HG02759 (cell line): ENCODE data around the gene TPM1.
"Not testable (repeated sequence)": the region's sequence is repeated elsewhere in the genome, so short reads cannot be mapped to it uniquely, and the experiment has no call there.

Source experiments
- ATAC-seq: cut with Tn5 transposase; IDR thresholded peaks from one replicate; pipeline ENCODE4 v1.9.1; 2021; ENCODE audit warnings: mild to moderate bottlenecking, moderate library complexity; ENCODE audit not compliant: unreplicated experiment

Gene TPM1

DNA sequence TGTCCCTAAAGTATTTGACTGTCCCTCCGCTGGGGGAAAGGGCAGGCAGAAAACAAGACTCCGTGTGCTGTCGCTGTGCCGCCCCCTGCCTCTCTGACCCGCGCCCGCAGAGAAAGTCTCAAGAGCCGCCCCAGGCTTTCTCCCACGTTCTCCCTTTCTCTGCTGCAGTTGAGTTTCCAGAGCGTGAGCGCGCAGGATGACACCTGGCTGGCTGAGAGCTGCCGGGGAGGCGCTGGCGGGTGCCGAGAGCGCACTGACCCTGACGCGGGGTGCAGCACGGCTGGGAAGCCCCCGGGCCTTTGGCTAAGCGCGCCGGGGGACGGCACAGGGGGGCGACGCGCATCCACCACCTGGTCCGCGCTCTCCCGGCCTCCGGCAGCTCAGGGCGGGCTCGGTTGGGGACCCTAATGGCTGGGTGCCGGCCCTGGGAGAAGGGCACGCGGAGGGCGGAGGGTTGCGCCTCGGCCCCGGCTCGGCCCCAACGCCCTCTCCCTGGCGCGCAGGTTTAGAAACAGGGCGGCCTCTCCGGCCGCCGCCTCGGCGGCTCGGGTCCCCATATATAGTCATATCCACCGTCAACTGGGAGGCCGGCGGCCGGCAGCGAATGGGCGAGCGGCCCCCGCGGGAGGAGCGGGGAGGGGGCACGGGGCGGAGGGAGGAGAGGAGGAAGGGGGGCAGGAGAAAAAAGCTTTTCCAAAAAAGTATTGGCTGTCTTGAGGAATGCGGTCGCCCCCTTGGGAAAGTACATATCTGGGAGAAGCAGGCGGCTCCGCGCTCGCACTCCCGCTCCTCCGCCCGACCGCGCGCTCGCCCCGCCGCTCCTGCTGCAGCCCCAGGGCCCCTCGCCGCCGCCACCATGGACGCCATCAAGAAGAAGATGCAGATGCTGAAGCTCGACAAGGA lies at the start of gene TPM1:
TPM1 (plus strand) TSS at position 774 of the 903 bp plus-strand sequence; CDS start at position 857, 83 bp downstream.
- no peak for ATAC-seq

DNA sequence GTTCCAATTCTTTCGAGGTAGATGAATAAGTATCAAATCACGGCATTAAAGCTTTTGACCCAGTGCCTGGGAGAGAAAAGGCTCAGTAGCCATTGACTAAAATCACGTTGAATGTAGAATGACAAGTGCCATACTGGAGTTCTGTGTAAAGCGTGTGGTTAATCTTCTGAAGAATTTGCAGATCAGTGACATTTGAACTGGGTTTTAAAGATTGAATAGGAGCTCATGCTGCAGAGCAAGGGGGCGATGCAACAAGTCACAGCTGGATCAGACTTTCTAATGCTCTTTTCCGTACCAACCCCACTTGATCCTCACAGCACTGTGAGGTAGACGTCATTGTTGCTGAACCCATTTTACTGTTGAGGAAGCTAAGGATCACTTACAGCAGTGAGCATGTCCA lies 49.5 kb upstream of the TPM1 start:
- no peak for ATAC-seq

- ATAC-seq: not testable (repeated sequence)
Observed at GRCh38 chr15:62993632-62994031, 48.9 kb upstream of the TPM1 start.

DNA sequence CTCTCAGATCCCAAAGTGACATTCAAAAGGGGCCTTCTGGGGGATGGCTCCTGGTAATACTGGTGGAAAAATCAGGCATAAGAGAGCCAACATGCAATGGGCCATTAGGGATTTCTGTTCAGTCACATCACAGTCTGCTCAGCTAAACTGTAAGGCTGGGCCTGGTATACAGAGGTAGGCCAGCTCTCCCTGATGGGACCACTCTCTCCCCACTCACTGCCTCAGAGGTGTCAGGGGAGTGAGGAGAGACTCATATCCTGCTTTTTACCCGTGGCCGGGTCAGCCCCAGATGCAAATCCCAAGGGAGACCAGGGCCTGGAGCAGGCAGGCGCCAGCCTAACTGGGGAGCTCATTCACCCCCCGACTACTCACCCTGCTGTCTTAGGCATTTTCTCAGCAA lies 48.1 kb upstream of the TPM1 start:
- no peak for ATAC-seq

DNA sequence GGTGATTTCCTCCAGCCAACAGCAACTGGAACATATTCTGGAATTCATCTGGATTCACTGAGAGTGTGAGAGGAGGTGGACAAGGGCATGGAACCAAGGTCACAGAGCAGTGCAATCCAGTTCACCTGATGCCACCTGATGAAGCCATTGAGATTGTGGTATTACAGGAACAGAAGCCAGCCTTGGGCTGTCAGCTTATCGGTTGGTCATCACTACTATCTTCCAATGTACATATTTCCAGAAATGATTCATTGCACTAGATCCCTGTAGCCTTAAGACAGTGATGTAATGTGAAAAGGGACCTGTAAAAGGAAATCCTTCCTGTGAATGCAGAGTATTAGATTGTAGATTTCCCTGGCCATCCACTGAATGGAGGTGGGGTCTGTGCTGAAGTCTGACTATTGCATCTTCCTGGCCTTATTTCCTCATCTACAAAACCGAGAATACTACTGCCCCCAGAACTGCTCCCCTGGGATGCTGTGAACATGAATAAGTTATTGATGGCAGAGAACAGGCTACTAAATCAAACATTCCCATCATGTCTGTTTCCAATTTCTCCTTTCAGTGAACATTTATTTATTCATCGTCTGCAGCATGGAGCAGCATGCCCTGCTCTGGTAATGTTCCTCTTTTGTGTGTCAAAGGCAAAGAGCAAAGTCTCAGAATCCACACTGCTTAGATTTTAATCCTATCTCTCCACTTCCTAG lies 47.4 kb upstream of the TPM1 start:
- no peak for ATAC-seq

- ATAC-seq: no peak
Observed at GRCh38 chr15:62997441-62997840, 45.1 kb upstream of the TPM1 start.

- ATAC-seq: no peak
Observed at GRCh38 chr15:62998262-62998890, 44.2 kb upstream of the TPM1 start.

DNA sequence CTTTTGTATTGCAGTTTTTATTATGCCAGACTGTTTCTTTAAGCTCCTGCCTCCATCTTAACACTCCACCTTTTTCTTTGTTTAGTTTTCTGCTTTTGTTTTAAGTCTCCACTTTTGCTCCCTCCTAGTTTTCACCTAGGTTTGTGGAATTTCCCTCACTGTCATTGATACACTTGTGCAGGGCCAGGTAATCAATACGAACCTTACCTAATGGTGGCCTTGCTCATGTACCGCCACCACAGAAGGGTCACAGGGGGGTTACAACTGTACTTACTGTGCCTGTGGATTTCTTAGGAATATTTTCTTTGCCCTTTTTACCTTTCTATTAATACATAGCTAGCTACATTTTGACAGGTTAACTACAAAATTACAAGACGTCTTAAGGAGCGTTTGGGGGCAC lies 43.4 kb upstream of the TPM1 start:
- ATAC-seq: no peak

DNA sequence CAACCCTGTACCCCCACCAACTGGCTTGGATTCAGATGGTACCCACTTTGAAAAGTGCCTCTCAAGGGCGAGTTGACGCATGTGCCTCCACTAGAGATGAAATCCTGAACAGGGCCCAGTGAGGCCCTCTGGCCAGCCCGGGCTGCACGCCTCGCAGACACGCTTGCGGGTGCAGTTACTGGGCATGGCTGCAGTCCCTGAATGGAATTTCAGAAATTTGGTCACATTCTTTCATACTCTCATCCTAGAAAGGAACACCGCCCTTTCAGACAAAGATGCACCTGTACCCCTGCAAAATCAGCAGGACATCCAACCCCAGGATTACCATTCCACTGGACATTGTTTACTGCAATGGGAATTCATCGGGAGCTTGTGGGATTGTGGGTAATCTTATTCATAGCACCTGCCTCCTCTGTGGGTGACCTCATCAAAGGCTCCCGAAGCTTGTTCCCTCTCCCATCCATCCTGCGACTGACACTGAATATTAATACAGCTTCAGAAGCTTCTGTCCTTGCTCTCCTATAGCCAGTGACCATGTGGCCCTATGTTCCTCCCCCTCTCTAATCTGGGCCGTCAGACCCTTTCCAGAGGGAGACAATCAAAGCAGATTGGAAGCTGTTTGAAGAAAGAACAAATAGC lies 42.5 kb upstream of the TPM1 start:
- ATAC-seq: no peak

DNA sequence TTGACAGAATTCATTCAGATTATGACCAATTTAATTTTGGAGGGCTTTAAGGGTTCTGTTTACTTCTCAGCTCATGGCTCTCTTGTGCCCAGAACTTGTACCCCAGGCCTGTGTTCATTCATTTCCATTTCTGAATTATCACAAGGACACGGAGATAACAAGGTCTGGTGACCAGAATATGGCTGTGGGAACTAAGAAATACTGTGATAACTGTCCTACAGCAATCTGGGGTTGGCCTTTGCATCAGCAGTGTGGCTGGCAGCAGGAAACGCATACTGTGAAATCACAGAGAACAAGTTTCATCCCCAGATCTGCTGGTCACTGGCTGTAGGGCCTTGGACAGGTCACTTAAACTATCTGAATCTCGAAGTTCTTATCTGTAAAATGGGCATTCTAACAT lies 41.8 kb upstream of the TPM1 start:
- ATAC-seq: no peak

DNA sequence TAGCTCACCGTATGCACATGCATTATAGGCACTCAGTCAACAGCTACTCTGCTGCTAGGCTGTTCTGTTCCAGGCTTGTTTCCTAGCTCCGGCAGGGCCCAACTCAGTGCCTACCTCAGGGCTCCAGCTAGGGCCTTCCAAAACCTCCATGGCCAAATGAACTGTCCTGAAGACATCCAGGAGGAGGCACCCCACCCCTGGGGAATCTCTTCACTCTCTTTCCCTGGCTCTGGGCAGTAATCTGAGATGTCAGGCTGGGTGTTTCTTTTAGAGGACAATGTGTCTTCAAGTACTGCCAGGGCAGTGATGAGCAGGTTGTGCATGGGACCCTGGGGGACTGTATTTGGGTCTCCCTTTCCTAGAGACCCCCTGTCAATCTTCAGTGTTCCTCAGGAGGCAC lies 38.3 kb upstream of the TPM1 start:
- no peak for ATAC-seq

DNA sequence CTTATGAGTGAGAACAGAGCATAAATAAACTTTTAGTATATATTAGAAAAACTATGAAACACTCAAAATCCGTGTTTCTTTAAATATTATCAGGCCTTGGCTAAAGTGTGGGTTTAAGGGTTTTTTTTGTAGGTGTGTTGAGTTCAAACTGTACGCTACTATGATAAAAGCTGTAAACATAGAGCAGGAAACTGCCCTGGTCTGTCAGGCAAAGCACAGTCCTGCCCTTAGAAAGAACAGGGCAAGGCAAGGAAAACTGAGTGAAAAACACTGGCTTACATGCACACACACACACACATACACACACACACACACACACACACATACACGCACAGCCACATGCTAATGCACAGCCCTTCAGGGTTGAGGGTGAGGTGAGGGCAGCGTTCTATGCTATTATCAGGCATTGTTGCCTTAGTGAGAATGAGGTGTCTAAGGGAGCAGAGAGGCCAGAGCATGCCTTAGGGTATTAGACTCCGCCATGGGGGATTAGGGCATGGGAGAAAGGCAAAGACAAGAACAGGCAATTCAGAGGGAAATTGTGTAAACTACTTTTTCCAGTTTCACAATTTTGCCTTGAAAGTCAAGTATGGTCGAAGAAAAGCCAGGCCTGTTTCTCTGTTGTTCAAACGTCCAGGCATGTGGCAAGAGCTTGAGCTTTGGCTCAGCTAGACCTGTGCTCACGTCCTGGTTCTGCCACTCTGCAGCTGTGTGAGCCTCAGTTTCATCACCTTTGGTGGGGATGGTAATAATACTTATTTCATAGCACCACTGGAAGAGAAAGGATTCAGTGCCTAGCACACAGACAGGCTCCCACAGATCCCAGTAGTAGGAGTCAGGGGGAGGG lies 36.3 kb upstream of the TPM1 start:
- no peak for ATAC-seq

- ATAC-seq: no peak
Observed at GRCh38 chr15:63008333-63009049, 34.1 kb upstream of the TPM1 start.

DNA sequence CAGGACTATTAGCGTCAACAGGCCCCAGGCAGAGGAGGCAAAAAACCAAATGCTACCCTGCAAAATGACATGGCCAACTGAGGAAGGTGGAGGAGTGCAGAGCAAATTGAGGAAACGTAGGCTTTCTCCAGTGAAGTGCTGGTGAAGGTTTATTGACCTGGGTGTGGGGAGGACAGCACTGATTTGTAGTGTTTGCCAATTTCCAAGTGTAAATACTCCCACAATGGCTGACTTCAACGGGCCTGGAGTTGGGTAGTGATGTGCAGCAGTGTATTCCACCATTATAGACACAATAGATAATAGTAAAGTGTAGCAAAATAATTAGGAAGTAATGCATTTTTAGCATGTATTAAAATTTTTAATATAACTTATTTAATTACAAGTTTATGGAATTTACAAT lies 32.2 kb upstream of the TPM1 start:
- ATAC-seq: no peak

- ATAC-seq: no peak
Observed at GRCh38 chr15:63010920-63011693, 31.4 kb upstream of the TPM1 start.

GRCh38 chr15:63012444-63012843 lies 30.1 kb upstream of the TPM1 start:
- no peak for ATAC-seq

- no peak for ATAC-seq
Observed at GRCh38 chr15:63013052-63013808, 29.3 kb upstream of the TPM1 start.

GRCh38 chr15:63014578-63014977 lies 28.0 kb upstream of the TPM1 start:
- no peak for ATAC-seq
